GM23248 (cell line): ENCODE results near the gene MX1.
"Not testable (repeated sequence)": the region's sequence is repeated elsewhere in the genome, so short reads cannot be mapped to it uniquely, and the experiment has no call there.

Experiments used
- EZH2 ChIP-seq: fragments of 200-600 bp; sonication (generic); IDR thresholded peaks from 2 replicates; pipeline ENCODE4 v1.6.1; 2018; ENCODE audit warnings: antibody characterized with exemption, mild to moderate bottlenecking; ENCODE audit not compliant: insufficient read depth, poor library complexity, severe bottlenecking
- EZH2phosphoT487 ChIP-seq: fragments of 200-600 bp; sonication (generic); IDR thresholded peaks from 2 replicates; pipeline ENCODE4 v1.6.1; 2018; ENCODE audit warnings: antibody characterized with exemption, moderate library complexity, mild to moderate bottlenecking, low read depth; ENCODE audit not compliant: insufficient read depth

GRCh38 chr21:41417505-41417904 is 8.5 kb upstream of the MX1 start:
- TF ChIP-seq EZH2, EZH2phosphoT487: not testable (repeated sequence)
